Frontal cortex (tissue), 4 donors: ENCODE results near the gene SFMBT2. TPM values are rescaled to one million over a fixed set of nuclear protein-coding genes. Genes with fewer than 3 reads are reported as not detected.

ENCODE experiments used
- DNase-seq, 2 donors: peaks; one replicate each; pipeline ENCODE4 v3.0.0; 2012; ENCODE audit warnings: low spot score in 2 of 2
- FAIRE-seq: peaks from 2 replicates; lab custom pipeline; 2012; peaks lifted over from hg19 to GRCh38; lab: Jason Lieb, UNC
- small RNA-seq: library from RNA; depleted of rRNA; stranded (forward); fragments of <200 nt; gene quantifications from one replicate; pipeline ENCODE3, GENCODE V24; 2014
- total RNA-seq: library from RNA; depleted of rRNA; stranded (reverse); fragments of >200 nt; gene quantifications from one replicate; pipeline ENCODE4 v1.2.3, GENCODE V29; 2014
- donor health status: control.
- donor health status: control.
- donor health status: control.

Gene SFMBT2
- total RNA-seq, 1 donor from 2014 or later = 22.0 TPM

- no peak for FAIRE-seq
- no peak for DNase-seq
Observed at GRCh38 chr10:7133958-7134357, 276.9 kb downstream of the SFMBT2 start.

GRCh38 chr10:7133278-7133677 is 277.6 kb downstream of the SFMBT2 start:
- FAIRE-seq (no peak), DNase-seq (no peak)

- no peak for DNase-seq
- no peak for FAIRE-seq
Observed at GRCh38 chr10:7130191-7130911, 280.5 kb downstream of the SFMBT2 start.

GRCh38 chr10:7123774-7124173 is 287.1 kb downstream of the SFMBT2 start:
- FAIRE-seq (no peak), DNase-seq (no peak)

GRCh38 chr10:7122561-7122960 is 288.3 kb downstream of the SFMBT2 start:
- FAIRE-seq (no peak), DNase-seq (no peak)

- DNase-seq (peak; percentile 29 to 40), FAIRE-seq (no peak)
Observed at GRCh38 chr10:7121154-7121797, 289.6 kb downstream of the SFMBT2 start.

GRCh38 chr10:7119325-7120015 is 291.4 kb downstream of the SFMBT2 start:
- no peak for FAIRE-seq
- DNase-seq = no peak

- DNase-seq (no peak), FAIRE-seq (no peak)
Observed at GRCh38 chr10:7117806-7118674, 292.8 kb downstream of the SFMBT2 start.

- no peak for FAIRE-seq
- DNase-seq = no peak
Observed at GRCh38 chr10:7117177-7117799, 293.5 kb downstream of the SFMBT2 start.

GRCh38 chr10:7111561-7111960 is 299.3 kb downstream of the SFMBT2 start:
- DNase-seq = no peak
- no peak for FAIRE-seq

GRCh38 chr10:7111089-7111488 is 299.7 kb downstream of the SFMBT2 start:
- FAIRE-seq = no peak
- no peak for DNase-seq

Small RNA genes lying within 50 kb of the gene (small RNA-seq; reads per million reads assigned to genes)
- gene AL590095.2 = not detected
- not detected for gene COX6CP17
